HG03135 (cell line): ENCODE measurements around the gene FOSL1.
"Not testable (repeated sequence)": the region's sequence is repeated elsewhere in the genome, so short reads cannot be mapped to it uniquely, and the experiment has no call there.

Experiments
- ATAC-seq: cut with Tn5 transposase; IDR thresholded peaks from one replicate; pipeline ENCODE4 v1.9.1; 2021; ENCODE audit warnings: mild to moderate bottlenecking, moderate library complexity; ENCODE audit not compliant: unreplicated experiment

The FOSL1 gene

GRCh38 chr11:65854852-65855837 is 45.0 kb downstream of the FOSL1 start:
- no peak for ATAC-seq

- no peak for ATAC-seq
Observed at GRCh38 chr11:65854161-65854592, 46.0 kb downstream of the FOSL1 start.

GRCh38 chr11:65853246-65853979 is 46.8 kb downstream of the FOSL1 start:
- no peak for ATAC-seq

- no peak for ATAC-seq
Observed at GRCh38 chr11:65852508-65853245, 47.5 kb downstream of the FOSL1 start.

GRCh38 chr11:65851811-65852507 is 48.2 kb downstream of the FOSL1 start:
- no peak for ATAC-seq

GRCh38 chr11:65851083-65851579 is 49.1 kb downstream of the FOSL1 start:
- no peak for ATAC-seq

GRCh38 chr11:65850217-65851082 is 49.7 kb downstream of the FOSL1 start:
- no peak for ATAC-seq

GRCh38 chr11:65849771-65850216 is 50.4 kb downstream of the FOSL1 start:
- ATAC-seq = no peak

- no peak for ATAC-seq
Observed at GRCh38 chr11:65849366-65849765, 50.8 kb downstream of the FOSL1 start.

- not testable (repeated sequence) for ATAC-seq
Observed at GRCh38 chr11:65848693-65849092, 51.5 kb downstream of the FOSL1 start.

GRCh38 chr11:65847746-65848145 is 52.4 kb downstream of the FOSL1 start:
- no peak for ATAC-seq

- no peak for ATAC-seq
Observed at GRCh38 chr11:65844231-65844872, 55.8 kb downstream of the FOSL1 start.

- no peak for ATAC-seq
Observed at GRCh38 chr11:65843811-65844210, 56.4 kb downstream of the FOSL1 start.

GRCh38 chr11:65842144-65842543 is 58.0 kb downstream of the FOSL1 start:
- no peak for ATAC-seq
